ENCODE data around the gene TM9SF1. TPM values are rescaled to one million over a fixed set of nuclear protein-coding genes. Genes with fewer than 3 reads are reported as not detected.
A peak's percentile ranks its signal among the peaks of the same experiment; 100 is the strongest.

Gene TM9SF1
- polyA plus RNA-seq, 3 donors: 14.6 to 56.0 (median 51.1) TPM

- H3K27me3 ChIP-seq (ENCODE audit: control insufficient read depth in 2 of 2, insufficient read depth in 2 of 2, low read length in 2 of 2): no peaks in the 10 kb centered on the region
- intact Hi-C loops (cut with micrococcal nuclease): no loop called here
- peaks cover 24% of the 10 kb centered on the region for H3K79me2 ChIP-seq (ENCODE audit: insufficient read depth, low read length)
- Mint-ChIP-seq H3K4me3 (no peak overlapping the region), H3K27ac (peak overlapping the region in 6 of 7 donors; percentile 28 to 91 (median 80)), H3K36me3 (peaks cover 49 to 56% of the 10 kb centered on the region in 2 donors), H3K27me3 (ENCODE audit: low read depth in 3 of 3) (peaks cover 0 to 3% (median 0%) of the 10 kb centered on the region in 3 donors), H3K9me3 (no peaks in the 10 kb centered on the region), H3K4me1 (peaks cover 34% of the 10 kb centered on the region)
- no peak overlapping the region for H3K27ac ChIP-seq (ENCODE audit: low read depth in 1 of 2, low read length in 2 of 2)
- H2AFZ ChIP-seq (ENCODE audit: insufficient read depth, low read depth, low read length, poor library complexity, severe bottlenecking): no peak overlapping the region
- no peak for DNase-seq
- 93% methylated on average over 2 of the region's 9 CpGs for WGBS (ENCODE audit: insufficient coverage)
- peak overlapping the region; percentile 97 for H3K4me2 ChIP-seq (replicated peaks; ENCODE audit: extremely low read depth, low read length, poor library complexity, severe bottlenecking)
- no peaks in the 10 kb centered on the region for H4K20me1 ChIP-seq (ENCODE audit: insufficient read depth, low read length)
- TF ChIP-seq CTCF (IDR thresholded peaks at IDR 0.05): no peak
- H3K9ac ChIP-seq (ENCODE audit: insufficient read depth, low read length, poor library complexity, severe bottlenecking): no peak overlapping the region
- peaks cover 22 to 27% of the 10 kb centered on the region in 2 donors for H3K4me1 ChIP-seq (ENCODE audit: control insufficient read depth in 1 of 2, insufficient read depth in 2 of 2, low read length in 2 of 2)
- peaks cover 21 to 52% of the 10 kb centered on the region in 2 donors for H3K36me3 ChIP-seq (replicated peaks in 1 of 2; ENCODE audit: control insufficient read depth in 1 of 2, insufficient read depth in 2 of 2, low read length in 2 of 2)
- H3K9me3 ChIP-seq (replicated peaks in 1 of 2; ENCODE audit: control insufficient read depth in 1 of 2, insufficient read depth in 1 of 2, low read length in 2 of 2): no peaks in the 10 kb centered on the region
- no peak overlapping the region for H3K4me3 ChIP-seq (replicated peaks in 1 of 3; ENCODE audit: low read depth in 2 of 3, low read length in 3 of 3)
Measured at GRCh38 chr14:24189460-24189859, 5.8 kb downstream of the TM9SF1 start.

- no peak for TF ChIP-seq CTCF (IDR thresholded peaks at IDR 0.05)
- peaks cover 20% of the 10 kb centered on the region for H3K79me2 ChIP-seq (ENCODE audit: insufficient read depth, low read length)
- H3K36me3 Mint-ChIP-seq: peaks cover 49 to 60% of the 10 kb centered on the region in 2 donors
Measured at GRCh38 chr14:24189059-24189375, 6.2 kb downstream of the TM9SF1 start.

More at GRCh38 chr14:24189059-24189375, 6.2 kb downstream of the TM9SF1 start:
- Histone ChIP-seq H3K4me1 (ENCODE audit: control insufficient read depth in 1 of 2, insufficient read depth in 2 of 2, low read length in 2 of 2) (peaks cover 18 to 23% of the 10 kb centered on the region in 2 donors), H4K20me1 (ENCODE audit: insufficient read depth, low read length) (no peaks in the 10 kb centered on the region), H3K36me3 (replicated peaks in 1 of 2; ENCODE audit: control insufficient read depth in 1 of 2, insufficient read depth in 2 of 2, low read length in 2 of 2) (peaks cover 21 to 57% of the 10 kb centered on the region in 2 donors), H3K4me2 (replicated peaks; ENCODE audit: extremely low read depth, low read length, poor library complexity, severe bottlenecking) (peak overlapping the region; percentile 97), H3K27me3 (ENCODE audit: control insufficient read depth in 2 of 2, insufficient read depth in 2 of 2, low read length in 2 of 2) (no peaks in the 10 kb centered on the region), H3K4me3 (replicated peaks in 1 of 3; ENCODE audit: low read depth in 2 of 3, low read length in 3 of 3) (peak overlapping the region in 1 of 3 experiments; percentile 79), H2AFZ (ENCODE audit: insufficient read depth, low read depth, low read length, poor library complexity, severe bottlenecking) (peak overlapping the region; percentile 79), H3K9ac (ENCODE audit: insufficient read depth, low read length, poor library complexity, severe bottlenecking) (no peak overlapping the region), H3K9me3 (replicated peaks in 1 of 2; ENCODE audit: control insufficient read depth in 1 of 2, insufficient read depth in 1 of 2, low read length in 2 of 2) (no peaks in the 10 kb centered on the region), H3K27ac (ENCODE audit: low read depth in 1 of 2, low read length in 2 of 2) (peak overlapping the region in 1 of 2 donors; percentile 40)
- Mint-ChIP-seq H3K4me1 (peaks cover 30% of the 10 kb centered on the region), H3K4me3 (peak overlapping the region; percentile 51 to 83), H3K27ac (peak overlapping the region in 6 of 7 donors; percentile 28 to 91 (median 80)), H3K27me3 (ENCODE audit: low read depth in 3 of 3) (peaks cover 0 to 3% (median 0%) of the 10 kb centered on the region in 3 donors), H3K9me3 (no peaks in the 10 kb centered on the region)
- no CpG with 5 or more reads among the region's 3 CpGs for WGBS (ENCODE audit: insufficient coverage)
- intact Hi-C loops (cut with micrococcal nuclease): no loop called here
- no peak for DNase-seq

Data from CD14-positive monocyte (primary cell).